Nephron progenitor cell (in vitro differentiated cells): ENCODE data around the gene CYSTM1.

Experiments
- DNase-seq: peaks from one replicate; pipeline ENCODE4 v3.0.0; 2021
- H3K27ac Mint-ChIP-seq: 2 replicates; pipeline ENCODE4 v1.8.0; 2021; ENCODE audit warnings: mild to moderate bottlenecking, moderate library complexity, mixed read lengths
- H3K27me3 Mint-ChIP-seq: 2 replicates; pipeline ENCODE4 v1.8.0; 2021; ENCODE audit warnings: mild to moderate bottlenecking, low read depth, mixed read lengths; ENCODE audit not compliant: poor library complexity
- H3K36me3 Mint-ChIP-seq: 2 replicates; pipeline ENCODE4 v1.8.0; 2021; ENCODE audit warnings: low read depth, mixed read lengths
- H3K4me1 Mint-ChIP-seq: 2 replicates; pipeline ENCODE4 v1.8.0; 2021; ENCODE audit warnings: mixed read lengths
- H3K4me3 Mint-ChIP-seq: 2 replicates; pipeline ENCODE4 v1.8.0; 2021; ENCODE audit warnings: mild to moderate bottlenecking, moderate library complexity, mixed read lengths
- H3K9me3 Mint-ChIP-seq: 2 replicates; pipeline ENCODE4 v1.8.0; 2021; ENCODE audit warnings: mild to moderate bottlenecking, moderate library complexity, mixed read lengths
- TF ChIP-seq, protein P1 (sequence below): fragments of 200-600 bp; sonication (generic); IDR thresholded peaks from 2 replicates; pipeline ENCODE4 v1.5.0; 2021; ENCODE audit warnings: antibody characterized with exemption

The CYSTM1 gene

GRCh38 chr5:140182075-140182711 lies 7.2 kb downstream of the CYSTM1 start:
- Mint-ChIP-seq H3K27me3 (no peaks in the 10 kb centered on the region), H3K4me3 (no peak overlapping the region), H3K4me1 (peaks cover 17% of the 10 kb centered on the region), H3K9me3 (no peaks in the 10 kb centered on the region), H3K27ac (no peak overlapping the region), H3K36me3 (no peaks in the 10 kb centered on the region)
- TF ChIP-seq, protein P1, sequence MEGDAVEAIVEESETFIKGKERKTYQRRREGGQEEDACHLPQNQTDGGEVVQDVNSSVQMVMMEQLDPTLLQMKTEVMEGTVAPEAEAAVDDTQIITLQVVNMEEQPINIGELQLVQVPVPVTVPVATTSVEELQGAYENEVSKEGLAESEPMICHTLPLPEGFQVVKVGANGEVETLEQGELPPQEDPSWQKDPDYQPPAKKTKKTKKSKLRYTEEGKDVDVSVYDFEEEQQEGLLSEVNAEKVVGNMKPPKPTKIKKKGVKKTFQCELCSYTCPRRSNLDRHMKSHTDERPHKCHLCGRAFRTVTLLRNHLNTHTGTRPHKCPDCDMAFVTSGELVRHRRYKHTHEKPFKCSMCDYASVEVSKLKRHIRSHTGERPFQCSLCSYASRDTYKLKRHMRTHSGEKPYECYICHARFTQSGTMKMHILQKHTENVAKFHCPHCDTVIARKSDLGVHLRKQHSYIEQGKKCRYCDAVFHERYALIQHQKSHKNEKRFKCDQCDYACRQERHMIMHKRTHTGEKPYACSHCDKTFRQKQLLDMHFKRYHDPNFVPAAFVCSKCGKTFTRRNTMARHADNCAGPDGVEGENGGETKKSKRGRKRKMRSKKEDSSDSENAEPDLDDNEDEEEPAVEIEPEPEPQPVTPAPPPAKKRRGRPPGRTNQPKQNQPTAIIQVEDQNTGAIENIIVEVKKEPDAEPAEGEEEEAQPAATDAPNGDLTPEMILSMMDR, result no peak
- DNase-seq, result no peak

DNA sequence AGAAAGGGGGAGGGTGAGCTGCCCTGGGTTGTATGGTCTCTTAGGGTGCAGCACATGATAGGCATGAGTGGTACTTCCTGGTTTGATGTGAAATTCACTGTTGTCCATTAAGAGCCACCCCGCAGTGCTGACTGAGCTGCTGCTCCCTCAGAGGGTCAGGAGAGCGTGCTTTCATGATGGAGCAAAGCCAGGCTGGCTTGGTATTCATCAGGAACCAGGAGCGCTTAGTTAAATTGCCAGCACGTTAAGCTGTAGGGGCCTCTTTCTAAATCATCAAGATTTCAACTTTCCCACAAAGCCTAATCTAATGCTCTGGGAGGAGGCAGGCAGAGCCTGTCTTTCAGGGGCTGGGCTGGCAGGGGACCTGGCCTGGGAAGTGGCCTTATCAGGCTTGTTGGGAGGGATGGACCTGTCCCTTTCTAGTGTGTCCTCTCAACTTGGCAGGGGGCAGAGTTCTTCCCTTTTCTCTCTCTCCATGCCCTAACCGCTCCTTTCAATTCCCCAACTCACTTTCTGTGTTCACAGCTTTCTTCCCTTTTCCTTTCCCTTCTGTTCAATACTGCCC lies 7.9 kb downstream of the CYSTM1 start:
- no peaks in the 10 kb centered on the region for H3K27me3 Mint-ChIP-seq
- no peak for DNase-seq
- H3K9me3 Mint-ChIP-seq, result no peaks in the 10 kb centered on the region
- H3K36me3 Mint-ChIP-seq, result no peaks in the 10 kb centered on the region
- peaks cover 11% of the 10 kb centered on the region for H3K4me1 Mint-ChIP-seq
- H3K27ac Mint-ChIP-seq, result peak overlapping the region; percentile 41
- no peak overlapping the region for H3K4me3 Mint-ChIP-seq
- TF ChIP-seq, protein P1, result no peak

DNA sequence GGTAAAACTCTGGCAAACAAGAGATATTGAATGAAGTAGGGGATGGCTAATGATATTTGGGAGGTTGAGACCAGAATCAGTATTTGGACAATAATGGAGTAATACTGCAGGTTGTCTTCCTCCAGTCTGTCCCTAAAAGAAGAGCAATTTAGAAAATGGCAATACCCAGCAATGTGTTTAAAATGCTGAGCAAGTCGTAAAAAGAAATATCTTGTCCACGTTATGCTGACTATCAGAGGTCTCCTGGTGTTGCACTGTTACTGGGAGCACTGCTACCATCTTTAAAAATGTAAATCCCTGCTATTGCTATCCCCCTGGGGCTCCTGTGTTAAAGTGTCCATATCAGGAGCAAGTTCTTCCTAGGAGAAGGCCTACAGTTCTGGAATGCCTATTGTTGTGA lies 10.4 kb downstream of the CYSTM1 start:
- TF ChIP-seq, protein P1, result no peak
- Mint-ChIP-seq H3K27ac (no peak overlapping the region), H3K9me3 (no peaks in the 10 kb centered on the region), H3K27me3 (no peaks in the 10 kb centered on the region), H3K4me3 (no peak overlapping the region), H3K4me1 (peaks cover 11% of the 10 kb centered on the region), H3K36me3 (no peaks in the 10 kb centered on the region)
- no peak for DNase-seq

- H3K27ac Mint-ChIP-seq, result no peak overlapping the region
- TF ChIP-seq, protein P1, result no peak
- no peaks in the 10 kb centered on the region for H3K27me3 Mint-ChIP-seq
These were observed 11.3 kb downstream of the CYSTM1 start for GRCh38 chr5:140186267-140186671.

GRCh38 chr5:140189253-140189652 lies 14.3 kb downstream of the CYSTM1 start:
- TF ChIP-seq, protein P1, result no peak
- H3K36me3 Mint-ChIP-seq, result no peaks in the 10 kb centered on the region

More at GRCh38 chr5:140186267-140186671, 11.3 kb downstream of the CYSTM1 start:
- Mint-ChIP-seq H3K36me3 (no peaks in the 10 kb centered on the region), H3K4me1 (peaks cover 11% of the 10 kb centered on the region), H3K4me3 (no peak overlapping the region), H3K9me3 (no peaks in the 10 kb centered on the region)
- no peak for DNase-seq

More at GRCh38 chr5:140189253-140189652, 14.3 kb downstream of the CYSTM1 start:
- DNase-seq, result no peak
- Mint-ChIP-seq H3K4me1 (peaks cover 9% of the 10 kb centered on the region), H3K4me3 (no peak overlapping the region), H3K9me3 (no peaks in the 10 kb centered on the region), H3K27ac (no peak overlapping the region), H3K27me3 (peaks cover 3% of the 10 kb centered on the region)
